Small intestine (tissue), 7 donors: ENCODE measurements around the gene SOWAHA. TPM values are rescaled to one million over a fixed set of nuclear protein-coding genes. Genes with fewer than 3 reads are reported as not detected.
A peak's percentile ranks its signal among the peaks of the same experiment; 100 is the strongest.

ENCODE experiments used
- DNase-seq, 2 donors: peaks; one replicate each; pipeline versions ENCODE4 v3.0.0 to v3.0.0-alpha.2; 2013
- FAIRE-seq: peaks from 2 replicates; lab custom pipeline; 2012; peaks lifted over from hg19 to GRCh38; lab: Jason Lieb, UNC
- H3K27ac ChIP-seq, 3 donors: one replicate each; pipeline ENCODE4 v1.5.1; 2013; ENCODE audit warnings: low read length in 2 of 3, mild to moderate bottlenecking in 2 of 3, control low read depth in 1 of 3, inconsistent platforms in 1 of 3, low read depth in 1 of 3, moderate library complexity in 1 of 3
- H3K27me3 ChIP-seq, 3 donors: one replicate each; pipeline ENCODE4 v1.6.1; 2013; ENCODE audit warnings: low read length in 3 of 3, inconsistent platforms in 1 of 3; ENCODE audit not compliant: control insufficient read depth in 3 of 3, insufficient read depth in 3 of 3
- H3K36me3 ChIP-seq, 3 donors: one replicate each; pipeline ENCODE4 v1.6.1; 2013; ENCODE audit warnings: low read length in 3 of 3, inconsistent platforms in 1 of 3, low read depth in 1 of 3, mild to moderate bottlenecking in 1 of 3, moderate library complexity in 1 of 3; ENCODE audit not compliant: control insufficient read depth in 3 of 3, insufficient read depth in 2 of 3
- H3K4me1 ChIP-seq, 3 donors: one replicate each; pipeline ENCODE4 v1.6.1; 2013; ENCODE audit warnings: low read length in 2 of 3, inconsistent platforms in 1 of 3, low read depth in 1 of 3, mild to moderate bottlenecking in 1 of 3, moderate library complexity in 1 of 3; ENCODE audit not compliant: control insufficient read depth in 3 of 3, insufficient read depth in 2 of 3
- H3K4me3 ChIP-seq, 3 donors: one replicate each; pipeline ENCODE4 v1.5.1; 2013; ENCODE audit warnings: low read length in 3 of 3, control low read depth in 1 of 3, inconsistent platforms in 1 of 3, low read depth in 1 of 3, mild to moderate bottlenecking in 1 of 3, moderate library complexity in 1 of 3
- H3K9me3 ChIP-seq, 2 donors: one replicate each; pipeline ENCODE4 v1.6.1; 2013; ENCODE audit warnings: low read depth in 1 of 2, low read length in 1 of 2; ENCODE audit not compliant: control insufficient read depth in 2 of 2, insufficient read depth in 1 of 2
- WGBS, 3 donors: extraction: QIAGEN DNeasy Blood & Tissue Kit; methylation state at CpG; one replicate each; pipeline ENCODE4 v1.1.7; 2013; 5-methylcytosine and 5-hydroxymethylcytosine counted together
- polyA plus RNA-seq, 4 donors: library from polyadenylated mRNA; stranded (reverse) in 3 of 4; unstranded in 1 of 4; fragments of 200-250 nt in 3 of 4; fragments of 120-200 nt in 1 of 4; gene quantifications; one replicate each; pipeline versions ENCODE4 v1.2.1 to v1.2.3, GENCODE V29; 2013
- donor health status: healthy with polysubstance abuse.
- donor health status: control.
- donor health status: control.
- donor health status: Bipolar disorder and iron deficiency.
- donor health status: healthy.

Gene SOWAHA
- polyA plus RNA-seq, 4 donors: 25.6 to 75.4 (median 66.1) TPM

DNA sequence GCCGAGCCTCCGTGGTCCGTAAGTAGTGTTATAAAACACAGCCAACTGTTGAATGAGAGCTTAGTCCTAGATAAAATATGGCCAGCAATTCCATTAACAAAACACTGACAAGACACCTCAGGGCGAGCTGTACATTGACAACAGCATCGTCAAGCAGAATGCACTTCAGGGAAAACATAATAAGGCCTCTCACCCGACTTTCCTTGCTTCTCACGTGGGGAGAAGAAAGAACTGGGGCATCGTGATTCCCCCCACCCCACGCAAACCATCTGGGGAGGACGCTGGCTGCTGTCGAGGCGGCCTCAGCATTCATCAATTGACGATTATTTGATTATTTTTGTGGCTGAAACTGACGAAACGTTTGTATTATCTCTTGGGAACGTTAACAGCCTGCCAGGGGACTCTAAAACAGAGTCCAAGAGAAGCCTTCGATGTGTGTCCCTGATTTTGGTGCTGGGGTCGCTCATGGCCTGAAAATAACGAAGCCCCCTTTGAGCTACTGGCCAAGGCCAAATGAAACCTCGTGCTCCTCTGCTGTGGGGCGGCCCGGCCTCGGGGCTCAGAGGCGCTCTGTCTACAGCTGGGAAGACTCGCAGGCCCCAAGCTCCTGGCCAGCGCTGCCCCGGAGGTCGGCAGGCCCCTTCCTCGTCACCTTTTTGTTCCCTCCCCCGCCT lies 52.7 kb downstream of the SOWAHA start:
- DNase-seq (peak in 1 of 2 donors; percentile 27), FAIRE-seq (no peak)
- Histone ChIP-seq H3K9me3 (no peaks in the 10 kb centered on the region), H3K27ac (peak overlapping the region; percentile 76 to 96 (median 94)), H3K27me3 (no peaks in the 10 kb centered on the region), H3K4me3 (peak overlapping the region; percentile 64 to 92 (median 74)), H3K36me3 (peaks cover 0 to 26% (median 3%) of the 10 kb centered on the region in 3 donors), H3K4me1 (peaks cover 0 to 21% (median 4%) of the 10 kb centered on the region in 3 donors)
- whole genome bisulfite sequencing, 3 donors: 27 to 33% (median 30%) methylated on average over 30 of the region's 30 CpGs

Other genes starting within 250 kb of the SOWAHA start
- gene IL13, start 155.1 kb upstream of the SOWAHA start, polyA plus RNA-seq: under 1 TPM in 1 of 4 donors, not detected in 3; 0.54 TPM
- gene IL4, start 139.3 kb upstream of the SOWAHA start, polyA plus RNA-seq: not detected
- gene KIF3A, start 75.8 kb upstream of the SOWAHA start, polyA plus RNA-seq: 1 to 10 TPM in 3 of 4 donors, under 1 TPM in 1; 0.54 to 4.7 (median 2.7) TPM
- gene CCNI2, start 65.9 kb upstream of the SOWAHA start, polyA plus RNA-seq: 1 to 10 TPM; 1.6 to 8.2 (median 5.0) TPM
- gene SEPTIN8, start 36.1 kb upstream of the SOWAHA start, polyA plus RNA-seq: 10 to 100 TPM; 14.6 to 38.8 (median 26.3) TPM
- gene SHROOM1, start 17.3 kb downstream of the SOWAHA start, polyA plus RNA-seq: 10 to 100 TPM in 3 of 4 donors, 1 to 10 TPM in 1; 9.2 to 72.2 (median 15.0) TPM
- under 1 TPM in 3 of 4 donors, not detected in 1; 0.32 to 0.67 (median 0.34) TPM for gene GDF9, start 53.2 kb downstream of the SOWAHA start, polyA plus RNA-seq
- 100 to 1,000 TPM; 225 to 872 (median 544) TPM for gene UQCRQ, start 53.3 kb downstream of the SOWAHA start, polyA plus RNA-seq
- 10 to 100 TPM in 1 of 4 donors, 1 to 10 TPM in 3; 2.2 to 12.3 (median 6.6) TPM for gene LEAP2, start 60.4 kb downstream of the SOWAHA start, polyA plus RNA-seq
- 10 to 100 TPM in 2 of 4 donors, 1 to 10 TPM in 2; 7.0 to 45.7 (median 10.2) TPM for gene AFF4, start 150.3 kb downstream of the SOWAHA start, polyA plus RNA-seq
- gene ZCCHC10, start 213.2 kb downstream of the SOWAHA start, polyA plus RNA-seq: 10 to 100 TPM; 24.4 to 39.7 (median 27.4) TPM
- gene HSPA4, start 238.7 kb downstream of the SOWAHA start, polyA plus RNA-seq: 10 to 100 TPM; 30.9 to 67.1 (median 41.1) TPM